DMS153 (cell line): ENCODE results near the gene ELK3.

Experiments
- DNase-seq: peaks from one replicate; lab custom pipeline; 2025; lab: John Stamatoyannopoulos, UW

Gene ELK3

DNA sequence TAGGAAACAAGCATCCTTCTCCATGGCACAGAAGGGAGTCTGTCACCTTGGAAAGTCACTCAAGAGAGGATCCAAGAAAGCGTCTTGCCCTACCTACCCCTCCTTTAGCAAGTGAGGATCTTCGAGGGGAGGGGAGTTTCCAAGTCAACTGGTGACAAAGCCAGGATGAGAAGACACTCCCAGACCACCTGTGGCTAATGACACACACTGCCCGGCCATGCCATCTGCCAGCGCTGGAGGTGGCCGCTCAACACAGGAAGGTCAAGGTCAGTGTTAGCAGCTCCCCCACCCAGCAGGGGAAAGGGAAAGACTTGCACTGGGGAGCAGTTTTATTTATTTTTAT is 41.3 kb downstream of the ELK3 start:
- DNase-seq, result no peak

DNA sequence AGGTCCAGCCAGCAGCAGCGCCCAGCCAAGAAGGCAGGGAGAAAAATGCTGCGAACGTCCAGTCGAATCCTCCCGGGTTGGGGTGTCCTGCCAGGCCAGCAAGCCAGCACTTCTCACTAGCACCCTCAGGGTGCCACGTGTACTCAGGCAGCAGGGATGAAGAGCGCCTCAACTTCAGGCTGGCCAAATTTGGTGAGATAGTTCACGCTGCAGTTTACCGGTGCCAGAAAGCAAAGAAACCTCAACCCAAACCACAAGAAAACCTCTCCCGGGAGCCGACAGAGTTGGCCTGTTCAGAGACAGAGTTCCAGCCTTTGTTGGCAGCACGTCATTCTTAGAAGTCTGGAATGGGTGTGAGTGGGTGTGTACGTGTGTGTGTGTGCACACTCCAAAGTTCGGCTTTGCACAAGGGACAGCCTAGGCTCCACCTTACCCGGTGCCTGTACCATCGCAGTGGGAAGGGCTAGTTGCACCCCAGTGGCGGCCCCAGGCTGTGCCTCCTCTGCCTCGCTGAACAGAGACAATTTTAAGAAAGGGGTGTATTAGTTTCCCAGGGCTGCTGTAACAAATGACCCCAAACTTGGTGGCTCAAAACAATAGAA is 42.1 kb downstream of the ELK3 start:
- no peak for DNase-seq

DNA sequence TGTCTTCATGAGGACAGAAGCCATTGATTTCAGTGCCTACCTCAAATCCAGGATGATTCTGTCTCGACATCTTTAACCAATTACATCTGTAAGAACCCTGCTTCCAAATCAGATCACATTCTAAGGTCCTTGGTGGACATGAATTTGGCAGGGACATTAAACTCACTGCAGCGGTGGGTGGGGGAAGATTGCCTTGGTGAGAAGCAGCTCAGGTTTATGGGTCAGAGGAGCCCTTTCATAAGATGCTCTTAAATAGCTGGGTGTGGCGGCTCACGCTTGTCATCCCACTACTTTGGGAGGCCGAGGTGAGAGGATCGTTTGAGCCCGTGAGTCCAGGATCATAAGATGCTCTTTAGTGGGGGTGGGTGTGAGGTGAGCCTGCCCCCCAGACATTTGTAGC is 42.9 kb downstream of the ELK3 start:
- no peak for DNase-seq

DNA sequence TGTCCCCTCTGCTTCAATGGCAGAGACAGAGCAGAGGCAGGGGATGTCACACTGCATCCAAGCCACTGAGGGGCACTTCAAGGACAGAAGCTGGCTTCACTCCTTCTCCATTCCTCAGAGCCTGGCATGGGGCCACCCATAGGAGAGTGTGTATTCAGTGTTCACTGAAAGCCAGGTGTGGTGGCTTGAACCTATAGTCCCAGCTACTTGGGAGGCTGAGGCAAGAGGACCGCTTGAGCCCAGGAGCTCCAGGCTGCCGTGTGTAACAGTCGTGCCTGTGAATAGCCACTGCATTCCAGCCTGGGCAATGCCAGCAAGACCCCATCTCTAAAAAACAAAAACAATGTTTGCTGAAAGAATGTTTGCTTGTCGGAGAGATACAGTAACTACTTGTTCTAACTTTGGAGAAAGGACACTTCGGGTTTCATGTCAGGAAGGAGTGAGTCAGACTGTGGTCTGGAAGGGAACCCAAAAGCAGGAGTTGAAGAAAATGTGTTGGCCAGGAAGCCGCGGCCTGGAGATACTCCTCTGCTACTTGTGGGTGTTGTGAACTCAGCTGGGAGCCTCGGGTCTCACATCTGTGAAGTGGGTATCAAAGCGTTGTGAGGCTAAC is 43.4 kb downstream of the ELK3 start:
- DNase-seq, result no peak

DNA sequence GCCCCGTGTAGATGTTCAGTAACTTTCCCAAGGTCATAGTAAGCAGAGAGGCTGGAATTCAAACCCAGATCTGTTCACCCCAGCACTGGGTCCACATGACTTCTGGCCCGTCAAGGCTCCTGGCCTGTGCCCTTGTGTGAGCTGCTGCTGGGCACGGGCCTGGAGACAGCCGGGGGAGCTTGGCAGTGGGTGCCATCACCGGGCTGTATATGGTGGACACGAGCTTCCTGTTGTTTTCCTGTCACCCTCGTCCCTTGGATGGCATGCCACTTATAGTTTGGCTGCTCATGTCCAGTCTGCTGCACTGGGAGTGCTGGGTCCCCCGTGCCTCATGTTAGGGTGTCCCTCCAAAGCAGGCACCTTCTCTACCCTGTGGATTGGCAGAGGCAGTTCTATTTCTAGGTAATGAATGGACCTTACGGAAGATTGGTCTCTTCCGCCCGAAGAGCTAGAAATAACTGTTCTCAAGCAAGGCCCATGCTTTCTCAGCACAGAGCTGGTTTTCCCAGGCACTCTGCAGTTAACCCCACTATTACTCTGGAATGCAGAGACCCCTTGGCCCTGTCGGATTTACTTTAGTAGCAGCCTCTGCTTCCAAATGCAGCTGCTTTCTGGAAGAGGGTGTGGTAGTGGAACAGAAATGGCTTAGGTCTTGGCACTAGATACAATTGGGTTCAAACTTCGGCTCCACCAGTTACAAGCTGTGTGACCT is 44.3 kb downstream of the ELK3 start:
- no peak for DNase-seq

DNA sequence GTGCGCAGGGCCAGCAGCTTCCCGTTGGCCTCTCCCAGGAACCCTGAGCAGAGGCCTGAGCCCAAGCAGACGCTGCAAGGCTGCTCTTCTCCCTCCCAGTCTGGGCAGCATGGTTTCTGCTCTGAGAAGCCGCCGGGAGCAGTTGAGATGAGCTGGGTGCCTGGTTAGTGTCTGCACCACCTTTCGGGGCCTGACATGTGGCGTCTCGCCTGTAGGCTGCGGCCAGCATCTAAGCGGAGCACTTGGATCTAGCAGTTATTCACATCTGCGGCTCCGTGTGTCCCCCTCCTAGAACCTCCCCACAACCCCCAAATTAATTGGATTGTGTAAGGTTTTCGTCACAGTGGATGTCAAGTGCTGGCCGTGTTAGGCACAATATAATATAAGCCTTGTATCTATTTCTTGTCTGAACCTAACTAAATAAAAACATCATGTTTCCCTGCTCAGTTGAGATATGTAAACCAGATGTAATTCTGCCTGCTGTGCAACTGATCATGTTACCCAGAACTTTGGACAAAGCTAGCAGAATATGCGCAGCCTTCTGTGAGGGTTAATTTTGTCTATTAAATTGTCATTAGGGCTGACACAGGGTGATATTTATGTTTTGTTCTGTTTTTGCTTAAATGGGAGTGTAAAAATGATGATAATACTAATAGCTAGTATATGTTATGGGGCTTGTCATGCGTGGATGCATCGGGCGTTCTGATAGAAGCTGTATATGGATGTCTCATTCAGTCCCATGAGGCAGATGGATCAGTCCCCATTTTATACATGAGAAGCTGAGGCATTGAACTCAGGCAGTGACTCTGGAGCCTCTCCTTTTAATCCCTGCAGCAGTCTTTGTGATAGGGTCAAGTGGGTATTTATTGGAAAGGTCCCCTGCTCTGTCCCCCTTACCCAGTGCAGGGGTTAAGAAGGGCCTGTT is 45.8 kb downstream of the ELK3 start:
- DNase-seq, result no peak

DNA sequence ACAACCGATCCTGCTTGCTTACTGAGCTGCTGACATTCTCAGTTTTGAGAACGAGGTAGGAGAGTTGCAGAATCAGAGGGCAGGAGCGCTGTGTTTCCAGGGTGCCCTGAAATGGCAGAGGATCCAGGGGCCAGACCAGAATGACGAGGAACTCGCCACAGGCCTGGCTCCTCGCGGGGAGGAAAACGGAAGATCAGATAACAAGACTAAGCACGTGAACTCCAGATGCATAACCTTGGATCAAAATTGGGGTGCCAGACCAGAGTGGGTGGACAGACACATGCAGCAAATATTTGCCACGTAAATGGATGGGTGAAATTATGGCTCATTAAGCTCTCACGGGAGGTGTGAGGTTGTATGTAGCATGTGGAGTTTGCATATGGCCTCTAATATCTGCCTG is 46.5 kb downstream of the ELK3 start:
- DNase-seq, result no peak

DNA sequence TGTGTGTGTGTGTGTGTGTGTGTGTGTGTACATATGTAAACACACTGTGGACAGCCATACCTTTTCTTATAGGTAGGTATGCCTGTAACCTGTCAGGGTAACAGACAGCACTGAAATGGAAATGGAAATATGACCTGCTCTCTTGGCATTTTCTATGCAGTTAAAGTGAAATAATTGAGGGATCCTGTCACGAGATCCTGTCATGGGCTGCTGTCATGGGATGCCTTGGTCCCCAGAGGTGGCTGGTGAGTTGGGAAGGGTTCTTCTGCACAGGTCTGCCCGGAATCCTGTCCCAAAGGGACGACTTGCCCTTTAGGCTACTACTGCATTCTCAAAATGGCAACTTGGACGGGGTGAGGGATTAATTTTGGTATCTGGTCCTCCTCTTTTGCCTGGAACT is 47.3 kb downstream of the ELK3 start:
- no peak for DNase-seq

DNA sequence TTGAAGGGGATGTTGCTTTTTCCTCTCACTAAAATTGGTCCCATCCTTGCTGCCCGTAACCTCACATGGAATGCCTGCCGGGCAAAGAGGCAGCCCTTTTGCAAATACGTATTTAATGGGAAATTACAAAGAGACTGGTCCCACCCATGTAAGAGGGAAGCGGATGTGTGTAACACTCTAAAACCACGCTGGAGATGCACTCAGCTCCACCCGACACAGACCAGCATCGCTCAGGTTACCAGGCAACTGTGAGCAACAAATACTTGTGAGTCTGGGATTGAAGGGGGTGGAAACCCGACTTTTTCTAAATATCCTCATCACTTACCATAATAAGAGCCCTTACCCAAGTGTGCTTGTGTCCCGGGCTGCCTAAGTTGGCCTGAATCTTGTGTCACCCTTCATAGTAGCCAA is 47.7 kb downstream of the ELK3 start:
- DNase-seq, result peak; percentile 51

DNA sequence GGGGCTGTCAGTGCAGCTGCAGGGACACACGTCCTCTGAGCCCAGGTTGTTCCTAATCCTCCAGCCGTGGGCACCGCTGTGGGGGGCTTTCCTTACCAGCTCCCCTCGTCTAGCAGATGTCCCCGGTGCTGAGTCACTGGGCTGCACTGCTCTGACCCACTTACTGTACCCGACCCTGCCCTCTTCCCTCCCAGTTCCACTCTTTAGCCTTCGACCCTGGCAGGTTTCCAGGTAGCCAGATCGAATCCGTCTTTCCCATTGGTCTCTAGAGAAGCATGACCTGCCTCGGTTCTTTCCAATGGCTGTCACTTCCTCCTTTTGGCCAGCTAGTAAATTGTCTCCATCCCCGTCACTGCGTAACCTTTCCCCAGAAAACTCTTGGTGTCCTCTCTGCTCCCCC is 48.4 kb downstream of the ELK3 start:
- no peak for DNase-seq

DNA sequence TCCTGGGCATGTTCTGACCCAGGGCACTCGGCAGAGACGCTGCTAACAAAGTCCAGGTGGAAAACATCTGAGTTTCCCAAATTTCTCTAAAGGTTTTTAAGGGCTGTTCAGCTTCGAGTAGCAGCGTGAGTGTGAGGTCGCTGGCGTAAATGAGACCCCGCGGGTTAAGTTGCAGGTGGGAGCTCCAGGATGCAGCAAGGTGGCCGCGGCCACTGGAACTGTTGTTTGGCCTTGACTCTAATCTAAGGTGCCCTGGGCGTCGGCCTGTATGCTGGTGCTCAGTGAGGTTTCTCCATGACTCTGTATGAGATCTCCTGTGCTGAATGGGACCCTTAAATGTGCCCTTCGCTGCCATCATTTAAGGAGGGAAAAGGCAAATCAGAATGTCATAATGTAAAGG is 50.7 kb downstream of the ELK3 start:
- no peak for DNase-seq

DNA sequence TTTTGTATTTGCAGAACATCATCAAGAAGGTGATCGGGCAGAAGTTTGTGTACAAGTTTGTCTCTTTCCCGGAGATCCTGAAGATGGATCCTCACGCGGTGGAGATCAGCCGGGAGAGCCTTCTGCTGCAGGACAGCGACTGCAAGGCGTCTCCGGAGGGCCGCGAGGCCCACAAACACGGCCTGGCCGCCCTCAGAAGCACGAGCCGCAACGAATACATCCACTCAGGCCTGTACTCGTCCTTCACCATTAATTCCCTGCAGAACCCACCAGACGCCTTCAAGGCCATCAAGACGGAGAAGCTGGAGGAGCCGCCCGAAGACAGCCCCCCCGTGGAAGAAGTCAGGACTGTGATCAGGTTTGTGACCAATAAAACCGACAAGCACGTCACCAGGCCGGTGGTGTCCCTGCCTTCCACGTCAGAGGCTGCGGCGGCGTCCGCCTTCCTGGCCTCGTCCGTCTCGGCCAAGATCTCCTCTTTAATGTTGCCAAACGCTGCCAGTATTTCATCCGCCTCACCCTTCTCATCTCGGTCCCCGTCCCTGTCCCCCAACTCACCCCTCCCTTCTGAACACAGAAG is 52.8 kb downstream of the ELK3 start:
- DNase-seq, result no peak

DNA sequence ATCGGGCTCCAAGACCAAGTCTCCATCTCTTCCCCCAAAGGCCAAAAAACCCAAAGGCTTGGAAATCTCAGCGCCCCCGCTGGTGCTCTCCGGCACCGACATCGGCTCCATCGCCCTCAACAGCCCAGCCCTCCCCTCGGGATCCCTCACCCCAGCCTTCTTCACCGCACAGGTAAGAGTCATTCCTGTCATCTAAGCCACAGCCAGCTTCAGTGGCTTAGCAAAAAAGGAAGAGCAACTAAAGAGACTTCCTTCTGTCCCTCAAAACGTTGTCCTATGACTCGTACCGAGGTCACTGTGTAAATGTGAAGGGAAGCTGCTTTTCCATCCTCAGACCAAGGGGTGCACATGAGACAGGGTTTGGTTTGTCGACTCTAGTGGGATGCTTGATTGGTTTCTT is 53.4 kb downstream of the ELK3 start:
- DNase-seq, result no peak

DNA sequence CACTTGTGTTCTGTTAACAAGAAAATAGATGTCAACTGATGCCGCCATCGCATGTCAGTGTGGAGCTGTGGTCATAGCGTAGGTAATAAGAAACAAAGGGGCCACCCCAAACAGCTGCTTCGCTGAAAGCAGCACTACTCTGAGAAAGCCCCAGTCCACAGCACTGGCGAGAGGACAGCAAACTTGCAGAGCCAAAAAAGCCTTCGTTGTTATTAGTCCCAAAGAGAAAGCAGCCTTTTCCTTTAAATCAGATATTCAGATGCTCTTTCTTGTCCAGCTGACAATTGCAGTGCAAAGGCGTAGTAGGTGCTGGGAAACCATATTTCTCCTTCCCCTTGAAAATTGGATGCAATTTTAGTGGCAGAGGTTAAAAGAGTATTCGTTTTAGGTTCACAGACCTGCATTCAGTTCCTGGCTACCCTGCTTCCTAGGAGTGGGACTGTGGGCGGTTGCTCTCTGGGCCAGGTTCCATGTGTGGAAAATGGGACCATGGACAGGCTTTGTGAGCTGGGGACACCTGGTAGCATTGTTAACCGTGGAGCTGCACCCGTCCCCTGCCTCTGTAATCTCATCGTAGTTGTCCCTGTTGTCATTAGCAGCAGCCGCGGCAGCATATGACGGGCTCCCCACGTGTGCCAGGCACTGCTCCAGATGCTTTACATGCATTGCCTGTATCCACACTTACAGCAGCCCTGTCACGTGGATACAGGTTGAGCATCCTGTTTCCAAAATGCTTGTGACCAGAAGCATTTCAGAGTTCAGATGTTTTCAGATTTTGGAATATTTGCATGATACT is 54.2 kb downstream of the ELK3 start:
- DNase-seq, result no peak

DNA sequence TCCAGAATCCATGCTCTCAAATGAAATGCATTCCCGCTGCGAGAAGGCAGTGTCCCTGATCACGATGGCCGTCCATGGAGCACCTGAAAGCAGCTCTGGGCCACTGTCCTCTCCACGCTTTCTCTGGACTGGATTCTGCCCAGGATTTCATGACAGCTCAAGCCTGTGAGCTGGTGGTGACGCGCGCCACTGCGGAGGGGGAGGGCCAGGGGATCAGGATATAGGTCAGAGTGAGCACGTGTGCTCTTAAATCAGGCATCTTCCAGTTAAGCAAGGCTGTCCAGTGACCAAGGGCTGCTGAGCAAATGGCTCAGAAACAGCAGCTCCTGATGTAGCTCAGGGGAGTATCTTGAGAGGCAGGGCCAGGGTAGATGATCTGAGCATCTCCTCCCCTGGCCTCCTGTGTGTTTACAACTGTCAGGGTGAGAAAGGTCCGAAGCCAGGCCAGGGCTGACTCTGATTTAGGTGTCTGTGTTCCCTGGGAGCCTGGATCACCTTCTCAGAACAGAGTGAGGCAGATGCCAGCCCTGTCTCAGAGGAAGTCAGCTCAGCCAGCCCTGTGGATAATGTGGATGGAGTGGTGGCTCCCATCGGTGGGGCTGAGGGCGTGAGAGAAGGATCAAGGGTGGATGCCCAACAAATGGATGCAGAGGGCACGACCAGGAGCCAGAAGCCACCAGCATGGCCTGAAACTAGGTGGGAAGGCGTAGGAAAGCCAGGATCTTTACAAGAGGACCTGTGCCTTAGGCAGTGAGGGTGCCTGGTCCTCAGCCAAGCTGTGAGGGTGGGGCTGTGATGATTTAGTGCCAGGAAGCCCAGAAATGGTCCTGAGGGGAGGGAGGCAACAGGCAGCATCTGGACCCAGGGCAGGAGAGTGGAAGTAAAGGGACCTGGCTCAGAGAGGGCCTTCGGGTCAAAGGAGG is 55.3 kb downstream of the ELK3 start:
- DNase-seq, result no peak

DNA sequence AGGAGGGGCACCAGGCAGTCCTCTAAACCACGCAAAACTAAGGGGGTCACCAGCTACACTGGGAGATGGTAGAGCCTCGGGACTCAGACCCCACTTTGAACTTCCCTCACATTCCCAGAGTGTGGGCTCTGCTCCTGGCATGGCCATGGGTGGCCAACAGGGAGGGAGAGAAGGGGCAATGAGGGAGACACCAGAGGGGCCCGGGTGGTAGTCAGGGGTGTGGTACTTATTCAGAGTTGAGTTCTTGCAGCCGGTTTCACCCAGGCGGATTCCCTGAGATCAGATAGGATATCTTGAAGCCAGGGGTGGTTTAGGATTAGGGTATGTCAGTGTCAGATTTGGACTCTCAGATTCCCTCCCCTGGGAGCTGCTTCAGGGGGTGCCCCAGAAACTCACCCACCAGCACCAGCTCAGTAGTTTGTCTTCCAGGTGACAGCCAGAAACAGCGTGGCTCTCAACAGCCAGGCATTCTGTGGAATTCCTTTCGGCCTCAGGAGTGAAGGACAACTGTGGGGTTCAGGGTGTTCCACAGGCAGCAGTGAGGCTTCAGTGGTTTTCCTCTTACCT is 56.0 kb downstream of the ELK3 start:
- DNase-seq, result no peak

DNA sequence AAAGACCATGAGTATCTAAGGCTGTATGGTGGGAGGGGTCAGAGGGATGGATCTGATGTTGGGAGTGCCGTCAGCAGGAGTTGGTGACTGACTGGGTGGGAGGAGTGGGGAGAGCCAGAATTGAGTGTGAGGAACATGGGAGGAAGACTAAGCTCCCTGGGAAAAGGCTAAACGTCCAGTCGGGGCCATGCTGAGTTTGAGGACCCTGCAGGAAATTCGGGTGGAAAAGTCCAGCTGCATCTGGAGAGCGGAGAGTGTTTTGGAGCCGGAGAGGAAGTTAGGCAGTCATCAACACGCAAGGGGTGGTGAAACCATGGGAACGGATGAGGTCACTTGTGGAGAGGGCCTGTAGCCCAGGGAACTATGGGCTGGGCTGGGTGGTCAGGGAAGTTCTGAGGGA is 60.9 kb downstream of the ELK3 start:
- peak; percentile 75 for DNase-seq

DNA sequence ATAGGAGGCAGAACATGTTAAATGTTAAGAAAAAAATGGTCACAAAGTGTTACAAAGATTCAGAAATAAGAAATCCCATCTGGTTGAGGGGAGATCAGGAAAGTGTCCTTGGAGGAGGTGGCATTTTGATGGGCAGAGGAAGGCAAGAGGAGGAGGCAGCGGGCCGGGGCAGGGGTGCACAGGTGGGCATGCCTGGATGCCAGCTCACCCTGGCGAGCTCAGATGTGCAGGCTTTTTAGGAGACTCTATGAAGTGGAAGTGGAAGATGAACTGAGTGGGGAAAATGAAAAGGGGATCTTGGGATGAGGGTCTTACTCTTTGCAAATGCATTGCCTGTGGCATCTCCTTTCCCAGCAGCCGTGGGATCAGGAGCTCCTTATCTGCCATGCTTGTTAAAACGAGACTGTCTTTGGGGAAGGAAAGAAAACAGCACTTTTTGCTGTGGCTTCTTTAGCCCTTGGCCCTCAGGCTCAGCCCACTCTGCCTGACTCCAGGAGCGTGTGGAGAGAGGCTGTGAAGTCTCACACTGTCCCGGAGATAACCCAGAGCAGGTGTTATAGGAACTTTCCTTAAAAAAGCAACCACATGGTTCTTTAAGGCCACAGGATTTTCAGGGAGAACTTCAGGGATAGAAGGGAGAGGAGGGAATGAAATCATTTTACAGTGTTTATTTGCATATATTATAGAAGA is 62.6 kb downstream of the ELK3 start:
- DNase-seq, result no peak

DNA sequence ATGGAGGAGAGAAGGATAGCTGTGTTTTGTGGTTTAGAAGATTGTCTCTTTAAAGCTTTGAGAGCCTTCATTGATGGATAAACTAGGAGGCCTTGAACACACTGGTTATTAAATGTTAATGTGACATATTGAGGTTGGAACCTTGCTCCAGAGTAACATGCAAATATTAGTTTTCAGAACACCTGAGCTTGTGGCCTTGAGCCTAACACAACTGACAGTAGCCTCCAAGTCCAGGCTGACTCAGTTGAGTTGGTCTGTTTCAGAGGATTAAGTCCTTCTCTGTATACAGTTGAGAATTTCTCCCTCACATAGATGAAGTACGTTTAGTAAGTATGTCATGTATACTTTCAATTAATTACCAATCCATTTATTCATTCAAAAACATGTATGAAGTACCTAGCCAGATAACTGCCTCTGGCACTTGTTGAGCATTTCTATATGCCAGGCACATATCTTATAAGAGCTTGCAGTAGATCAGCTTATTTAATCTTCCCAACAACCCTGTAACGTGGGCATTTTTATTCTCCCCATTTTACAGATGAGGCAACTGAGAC is 63.5 kb downstream of the ELK3 start:
- DNase-seq, result no peak
